HG02973 (cell line): ENCODE data around the gene C20orf204.
A peak's percentile ranks its signal among the peaks of the same experiment; 100 is the strongest.

Experiments
- ATAC-seq: cut with Tn5 transposase; IDR thresholded peaks from one replicate; pipeline ENCODE4 v1.9.1; 2021; ENCODE audit warnings: moderate library complexity; ENCODE audit not compliant: unreplicated experiment

Gene C20orf204

DNA sequence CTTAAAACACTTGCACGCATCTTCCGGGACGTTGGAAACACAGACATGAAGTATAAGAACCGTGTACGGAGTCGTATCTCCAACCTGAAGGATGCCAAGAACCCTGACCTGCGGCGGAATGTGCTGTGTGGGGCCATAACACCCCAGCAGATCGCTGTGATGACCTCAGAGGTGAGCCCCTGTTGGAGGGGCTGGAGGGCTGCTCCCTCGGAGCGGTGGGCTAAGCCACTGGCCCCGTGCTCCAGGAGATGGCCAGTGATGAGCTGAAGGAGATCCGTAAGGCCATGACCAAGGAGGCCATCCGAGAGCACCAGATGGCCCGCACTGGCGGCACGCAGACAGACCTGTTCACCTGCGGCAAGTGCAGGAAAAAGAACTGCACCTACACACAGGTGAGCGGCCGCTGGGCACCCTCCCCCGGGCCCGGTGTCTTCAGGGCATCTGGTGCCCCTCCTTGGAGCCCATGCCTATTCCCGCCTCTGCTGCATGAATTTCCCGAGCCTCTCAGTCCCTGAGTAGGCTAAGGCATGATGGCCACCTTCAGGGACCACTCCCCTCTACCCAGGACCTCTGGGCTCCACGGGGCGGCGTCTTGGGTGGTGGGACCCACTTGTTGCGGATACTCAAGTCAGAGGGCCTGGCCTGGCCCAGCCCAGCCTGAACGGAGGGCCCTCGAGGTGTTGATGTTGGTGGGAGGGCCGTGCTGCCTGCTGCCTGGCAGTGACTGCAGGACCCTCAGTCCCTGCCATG lies 34.4 kb downstream of the C20orf204 start:
- ATAC-seq: no peak

DNA sequence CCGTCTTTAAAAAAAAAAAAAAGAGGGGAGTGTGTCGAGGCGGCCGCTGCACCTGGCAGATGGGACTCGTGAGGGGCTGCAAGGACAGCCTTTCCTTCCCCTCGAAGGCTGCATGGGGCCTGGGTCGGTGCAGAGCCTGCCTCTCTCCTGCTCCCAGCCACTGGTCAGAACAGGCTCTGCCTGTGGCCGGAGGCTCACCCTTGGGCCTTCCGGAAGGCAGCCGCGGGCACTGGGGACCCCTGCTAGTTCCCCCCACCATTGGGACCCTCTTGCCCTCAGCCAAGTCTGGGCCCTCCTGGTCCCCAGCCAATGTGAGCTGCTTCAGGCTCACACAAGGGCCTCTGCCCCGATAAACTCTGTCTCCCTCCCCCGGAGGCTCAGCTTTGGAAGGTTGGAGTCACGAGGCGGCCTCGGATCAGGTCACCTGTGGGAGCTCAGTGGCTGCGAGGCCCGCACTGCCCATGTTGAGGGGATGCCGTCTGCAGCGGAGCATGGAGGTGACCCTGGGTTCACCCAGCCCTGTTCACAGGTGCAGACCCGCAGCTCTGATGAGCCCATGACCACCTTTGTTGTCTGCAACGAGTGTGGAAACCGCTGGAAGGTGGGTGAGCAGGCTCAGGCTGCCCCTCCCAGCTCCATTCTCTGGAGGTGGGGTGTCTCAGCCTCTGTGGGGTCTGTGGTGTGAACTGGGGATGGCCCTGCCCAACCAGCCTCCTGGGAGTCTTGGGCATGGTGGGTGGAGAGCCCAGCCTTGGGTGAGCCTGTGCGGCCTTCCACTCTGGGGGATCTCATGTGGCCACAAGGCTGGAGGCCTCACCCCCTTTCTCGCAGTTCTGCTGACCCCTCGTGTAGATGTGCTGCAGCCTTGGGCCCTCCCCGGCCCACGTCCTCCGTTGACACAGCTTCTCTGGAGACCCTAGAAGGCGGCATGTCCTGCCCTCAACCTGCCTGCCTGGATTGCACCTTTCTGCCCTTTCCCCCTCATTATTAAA lies 35.7 kb downstream of the C20orf204 start:
- ATAC-seq: no peak

DNA sequence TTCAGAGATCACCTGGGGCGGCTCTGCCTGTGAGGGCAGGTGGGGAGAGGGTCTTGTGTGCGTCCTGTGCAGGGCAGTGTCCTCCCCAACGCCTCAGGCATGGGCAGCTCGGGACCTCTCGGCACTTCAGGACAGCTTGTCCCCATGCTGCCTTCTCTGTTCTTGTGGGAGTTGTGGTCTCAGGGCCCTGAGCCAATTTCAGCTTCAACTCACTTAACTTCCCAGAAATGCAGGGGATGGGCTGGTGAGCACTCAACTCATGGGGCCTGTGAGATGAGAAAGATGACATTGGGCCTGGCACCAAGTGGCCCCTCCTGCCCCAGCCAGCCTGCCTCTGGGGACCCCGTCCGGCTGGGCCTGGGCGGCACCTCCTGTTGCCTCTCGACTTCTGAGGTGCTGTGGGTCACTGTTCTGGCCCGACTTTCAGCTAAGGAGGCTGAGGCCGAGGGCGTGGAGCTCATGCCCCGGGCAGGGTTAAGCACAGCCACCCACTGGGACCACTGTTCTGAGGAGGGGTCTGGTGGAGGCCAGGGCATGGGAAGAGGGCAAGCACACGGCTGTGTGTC lies 36.6 kb downstream of the C20orf204 start:
- no peak for ATAC-seq

DNA sequence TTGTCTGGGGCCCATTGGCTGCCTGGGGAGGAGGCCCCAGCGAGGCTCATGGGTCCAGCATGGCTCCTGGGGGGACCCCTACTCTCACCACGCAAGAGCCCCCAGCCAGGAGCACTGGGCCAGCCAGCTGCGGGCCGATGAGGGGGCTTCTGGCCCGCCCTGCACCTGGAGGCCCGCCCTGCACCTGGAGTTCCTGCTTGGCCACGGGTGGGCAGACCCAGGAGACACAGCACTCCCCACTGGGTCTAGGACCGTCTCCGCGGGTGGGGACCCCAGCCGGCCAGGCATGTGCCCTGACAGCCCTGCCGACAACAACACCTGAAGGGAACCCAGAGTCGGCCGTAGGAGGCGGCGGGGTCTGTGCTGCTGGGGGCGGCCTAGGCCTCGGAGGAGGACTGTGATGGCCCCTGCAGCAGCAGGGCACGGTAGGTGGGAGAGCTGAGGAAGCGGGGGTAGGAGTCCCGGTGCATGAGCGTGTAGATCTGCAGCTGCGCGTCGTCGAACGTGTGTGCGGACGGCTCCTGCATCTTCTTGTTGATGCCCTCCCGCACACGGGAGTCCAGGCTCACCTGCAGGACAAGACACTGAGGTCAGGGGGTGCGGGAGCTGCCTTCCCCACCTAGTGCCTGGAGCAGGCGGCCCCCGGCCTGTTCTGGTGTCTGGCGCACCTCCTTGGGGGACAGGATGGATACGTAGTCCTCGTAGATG lies 37.6 kb downstream of the C20orf204 start:
- ATAC-seq: no peak

DNA sequence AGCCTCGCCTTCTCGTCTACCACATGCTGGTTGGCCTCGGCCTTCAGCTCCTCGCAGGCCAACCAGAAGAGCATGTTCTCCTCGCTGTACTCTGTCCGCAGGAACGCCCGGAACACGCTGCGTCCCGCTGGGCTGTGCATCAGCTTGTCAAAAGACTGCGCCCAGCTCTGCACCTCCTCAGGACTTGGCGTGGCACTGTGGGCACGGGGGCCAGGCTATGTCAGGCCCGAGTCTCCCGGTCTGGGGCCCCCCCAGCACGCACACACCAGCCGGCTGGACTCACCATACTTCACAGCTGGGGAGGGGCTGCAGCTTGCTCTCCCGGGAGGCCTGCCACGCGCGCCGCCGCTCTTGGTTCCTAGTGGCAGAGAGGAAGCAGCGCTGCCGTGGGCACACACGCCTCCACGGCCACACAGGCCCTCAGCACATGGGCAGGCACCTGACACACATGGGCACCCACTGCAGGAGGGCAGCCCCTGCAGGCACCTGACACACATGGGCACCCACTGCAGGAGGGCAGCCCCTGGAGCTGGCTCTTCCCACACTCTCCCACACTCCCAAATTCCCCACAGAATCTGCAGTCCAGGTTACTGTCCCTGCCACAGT lies 38.3 kb downstream of the C20orf204 start:
- no peak for ATAC-seq

DNA sequence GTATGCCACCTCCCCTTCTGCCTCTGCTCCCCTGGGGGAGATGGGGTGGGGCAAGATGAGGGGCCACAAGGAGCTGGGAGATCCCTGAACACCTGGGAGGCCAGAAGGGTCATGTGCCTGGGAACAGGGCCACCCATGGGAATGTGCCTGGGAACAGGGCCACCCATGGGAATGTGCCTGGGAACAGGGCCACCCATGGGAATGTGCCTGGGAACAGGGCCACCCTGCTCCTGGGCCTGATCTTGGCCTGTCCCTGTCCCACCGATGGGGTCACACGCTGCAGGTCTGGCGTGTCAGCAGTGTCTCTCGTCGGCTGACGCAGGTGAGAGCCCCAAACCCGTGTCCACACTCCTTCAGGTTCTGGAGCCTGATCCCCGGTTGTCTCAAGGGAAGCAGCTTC lies 39.0 kb downstream of the C20orf204 start:
- no peak for ATAC-seq

DNA sequence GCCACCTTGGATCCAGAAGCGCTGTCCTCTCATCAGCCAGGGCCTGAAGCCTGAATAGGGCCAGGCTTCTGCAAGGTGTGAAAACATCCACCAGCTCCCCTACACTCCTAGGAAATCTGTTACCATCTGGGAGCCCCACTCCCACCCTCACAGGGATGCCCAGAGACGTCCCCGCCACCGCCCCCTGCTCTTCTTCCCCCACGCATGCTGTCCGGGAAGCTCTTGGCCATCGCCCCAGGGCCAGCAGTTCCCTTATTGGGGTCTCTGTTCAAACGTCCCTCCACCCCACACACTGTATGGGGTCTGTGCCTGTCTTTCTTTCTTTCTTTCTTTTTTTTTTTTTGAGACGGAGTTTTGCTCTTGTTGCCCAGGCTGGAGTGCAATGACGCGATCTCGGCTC lies 39.6 kb downstream of the C20orf204 start:
- no peak for ATAC-seq

DNA sequence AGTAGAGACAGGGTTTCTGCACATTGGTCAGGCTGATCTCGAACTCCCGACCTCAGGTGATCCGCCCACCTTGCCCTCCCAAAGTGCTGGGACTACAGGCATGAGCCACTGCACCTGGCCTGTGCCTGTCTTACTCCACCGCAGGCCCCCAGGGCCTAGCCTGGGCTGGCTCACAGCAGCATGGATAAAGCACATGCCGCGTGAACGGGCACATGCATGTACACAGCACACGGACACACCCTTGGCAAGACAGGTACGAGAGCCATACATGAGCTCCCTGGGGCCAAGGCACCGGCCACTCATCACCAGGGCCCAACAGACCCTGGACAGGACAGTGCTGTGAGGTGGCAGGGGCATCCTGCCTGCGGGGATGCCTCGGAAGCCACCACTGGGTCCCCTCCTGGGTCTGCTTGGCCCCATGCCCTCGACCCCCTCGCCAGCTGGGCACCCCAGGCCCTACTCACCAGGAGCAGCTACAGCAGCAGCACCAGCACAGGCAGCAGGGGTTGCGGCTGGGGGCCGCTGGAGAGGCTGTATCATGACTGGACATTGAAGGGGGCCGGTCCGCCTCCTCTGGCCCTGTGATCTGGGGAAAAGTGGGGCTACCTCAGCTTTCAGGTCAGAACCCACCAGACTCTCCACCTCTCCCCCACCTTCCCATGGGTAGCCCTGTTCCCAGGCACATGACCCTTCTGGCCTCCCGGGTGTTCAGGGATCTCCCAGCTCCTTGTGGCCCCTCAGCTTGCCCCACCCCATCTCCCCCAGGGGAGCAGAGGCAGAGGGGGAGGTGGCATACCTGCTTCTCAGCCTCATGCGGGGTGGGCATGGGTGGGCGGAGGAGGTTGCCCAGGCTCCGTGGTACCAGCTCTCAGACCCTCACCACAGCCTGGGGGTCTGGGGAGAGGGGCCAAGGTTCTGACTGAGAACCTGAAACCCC lies 40.3 kb downstream of the C20orf204 start:
- no peak for ATAC-seq

DNA sequence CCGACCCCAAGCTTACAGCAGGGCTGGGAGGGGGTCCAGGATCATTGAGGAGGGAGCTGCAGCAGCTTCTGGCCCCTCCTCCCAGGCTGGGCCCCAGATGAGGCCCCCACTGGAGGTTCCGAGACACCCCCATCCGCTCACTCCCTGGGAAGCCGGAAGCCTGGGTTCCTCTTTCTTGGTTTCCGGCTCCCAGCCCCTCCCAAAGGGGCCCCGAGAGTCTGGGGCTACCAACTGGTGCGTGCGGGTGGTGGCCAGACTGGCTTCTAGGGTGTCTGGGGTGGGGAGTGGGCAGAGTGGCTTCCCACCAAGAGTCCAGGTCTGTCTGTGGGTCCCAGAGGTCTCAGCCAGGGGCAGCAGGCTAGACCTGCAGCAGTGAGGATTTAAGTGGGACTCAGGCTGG lies 41.1 kb downstream of the C20orf204 start:
- no peak for ATAC-seq

DNA sequence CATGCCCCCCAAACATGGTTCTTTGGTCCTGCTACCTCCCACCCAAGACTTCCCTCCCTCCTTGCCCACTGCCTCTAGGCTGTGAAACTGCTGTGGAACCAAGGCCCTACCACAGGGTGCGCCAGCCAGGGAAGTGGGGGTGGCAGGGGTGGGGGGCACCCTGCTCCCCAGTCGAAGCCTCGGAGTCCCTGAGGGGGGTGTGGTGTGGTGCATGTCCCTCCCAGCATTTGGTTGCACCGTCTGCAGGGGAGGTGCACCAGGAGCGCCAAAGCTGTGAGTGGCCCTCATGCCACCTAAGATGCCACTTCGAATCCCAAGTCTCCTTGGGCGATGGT lies 41.5 kb downstream of the C20orf204 start:
- no peak for ATAC-seq

DNA sequence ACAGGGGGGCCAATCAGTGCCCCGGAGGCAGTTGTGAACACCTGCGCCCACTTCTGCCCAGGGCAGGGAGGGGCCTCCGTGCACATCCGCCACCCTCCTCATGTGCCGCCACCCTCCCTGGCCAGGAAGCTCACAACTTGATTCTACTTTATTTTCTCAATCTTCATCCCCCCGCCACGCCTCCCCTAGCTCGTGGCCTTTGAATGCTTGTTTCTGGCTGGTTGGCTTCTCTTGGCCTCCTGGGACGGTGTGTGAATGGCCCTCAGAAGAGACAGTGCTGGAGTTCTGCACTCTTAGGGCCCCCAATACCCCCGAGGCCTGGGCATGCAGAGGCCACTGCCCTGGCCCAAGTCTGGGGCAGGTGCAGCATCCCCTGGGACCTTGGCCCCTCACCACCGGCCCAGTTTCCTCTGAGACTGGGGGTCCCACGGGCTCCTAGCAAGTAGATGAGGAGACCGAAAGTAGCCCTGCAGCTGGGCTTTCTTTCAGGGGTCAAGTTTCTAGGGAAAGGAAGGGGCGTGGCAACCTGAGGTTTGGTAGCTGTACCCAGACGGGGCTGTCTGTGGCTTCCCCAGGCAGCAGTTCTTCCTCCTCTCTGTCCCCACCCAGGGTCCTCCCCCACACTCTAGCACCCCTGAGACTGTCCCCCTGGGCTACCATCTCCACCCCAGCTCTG lies 42.0 kb downstream of the C20orf204 start:
- no peak for ATAC-seq

DNA sequence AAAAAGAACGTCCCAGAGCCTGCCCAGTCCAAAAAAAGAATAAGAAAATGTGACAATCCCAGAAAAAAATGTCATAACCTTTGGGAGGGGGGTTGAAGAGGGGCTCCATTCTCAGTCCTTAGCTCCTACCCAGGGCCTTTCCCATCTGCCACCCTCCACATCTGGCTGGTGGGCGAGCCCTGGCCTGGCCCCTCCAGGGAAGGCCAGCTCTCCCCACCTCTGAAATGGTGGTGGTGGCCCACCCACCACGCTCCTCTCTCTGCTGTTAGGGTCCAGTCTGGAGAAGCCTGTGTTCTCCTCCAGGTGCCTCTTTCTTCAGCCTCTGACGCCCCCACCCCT lies 42.9 kb downstream of the C20orf204 start:
- ATAC-seq: no peak

DNA sequence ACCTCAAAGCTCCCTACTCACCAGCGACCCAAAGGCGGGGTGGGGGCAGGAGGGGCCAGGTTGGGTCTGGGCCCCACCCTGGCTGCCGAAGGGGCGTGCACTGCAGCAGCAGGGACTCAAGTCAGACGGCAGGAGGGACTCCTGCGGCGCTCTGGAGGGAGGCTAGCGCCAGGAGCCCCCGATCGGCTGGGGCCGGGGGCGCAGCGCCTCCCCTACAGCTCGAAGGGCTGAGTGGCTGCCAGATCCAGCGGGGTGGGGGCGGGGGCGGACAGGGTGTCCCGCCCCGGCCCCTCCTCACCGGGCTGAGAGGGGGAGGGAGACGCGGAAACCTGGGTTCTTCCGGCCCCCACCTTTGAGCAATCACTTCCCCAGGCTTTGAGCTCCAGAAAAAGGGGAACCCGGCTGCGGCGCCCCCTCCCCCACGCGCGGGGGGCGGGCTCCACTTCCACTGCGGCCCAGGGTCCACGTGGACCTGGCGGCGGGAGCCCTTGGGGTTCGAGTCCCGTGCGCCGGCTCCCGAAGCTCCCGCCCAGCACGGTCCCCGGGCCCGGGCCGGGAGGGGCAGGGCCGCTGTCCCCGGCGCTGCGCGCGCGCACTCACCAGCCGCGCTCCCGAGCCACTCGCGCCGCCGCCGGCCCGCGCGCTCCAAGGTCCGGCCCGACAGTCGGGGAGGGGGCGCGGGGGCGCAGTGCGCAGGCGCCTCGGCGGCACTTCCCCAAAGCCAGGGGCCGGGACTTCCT lies 43.5 kb downstream of the C20orf204 start, which contains the start of gene RGS19:
Gene RGS19, minus strand, starts transcription at position 246 of the 740 bp plus-strand sequence. CDS start 2,632 bp downstream, outside the sequence.
- ATAC-seq: peak; percentile 39

DNA sequence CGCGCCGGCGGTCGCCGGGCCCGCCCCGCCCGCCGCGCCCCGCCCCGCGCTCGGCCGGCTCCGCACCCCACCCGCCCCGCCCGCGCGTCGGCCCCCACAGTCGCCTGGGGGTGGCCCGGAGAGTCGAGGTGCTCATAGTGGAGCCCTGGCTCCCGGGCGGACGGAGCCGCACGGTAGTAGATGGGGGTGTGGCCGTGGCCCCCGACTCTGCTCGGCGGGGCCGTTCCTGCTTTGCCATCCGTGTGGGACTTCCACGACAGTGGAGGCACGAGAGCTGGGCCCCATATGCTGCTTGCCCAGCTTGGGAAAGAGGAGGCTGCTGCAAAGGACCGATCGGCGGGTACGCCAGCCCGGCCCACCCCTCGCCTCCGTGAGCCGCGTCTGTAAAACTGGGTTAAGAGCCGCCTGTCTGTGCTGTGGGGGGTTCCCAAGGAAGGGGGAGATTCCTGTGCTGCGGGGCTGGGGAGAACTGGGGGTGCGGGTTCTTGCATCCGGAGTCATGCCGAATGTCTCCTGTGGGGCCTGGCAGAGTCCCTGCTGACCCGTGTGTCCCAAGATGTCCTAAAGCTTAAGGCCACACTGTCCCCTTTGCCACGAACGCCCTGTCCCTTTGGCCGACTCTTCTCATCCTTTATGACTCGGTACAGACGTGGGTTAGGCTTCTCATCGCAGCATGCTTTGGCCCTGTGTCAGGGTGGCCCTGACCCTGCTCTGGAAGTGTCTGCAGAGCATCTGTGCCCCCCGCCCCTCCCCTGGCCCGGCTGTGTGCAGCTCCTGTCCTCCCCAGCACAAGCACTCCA lies 44.2 kb downstream of the C20orf204 start, which contains the start of gene OPRL1:
Gene OPRL1, plus strand, starts transcription at position 70 of the 800 bp plus-strand sequence. CDS start 12,639 bp downstream, outside the sequence.
- no peak for ATAC-seq

DNA sequence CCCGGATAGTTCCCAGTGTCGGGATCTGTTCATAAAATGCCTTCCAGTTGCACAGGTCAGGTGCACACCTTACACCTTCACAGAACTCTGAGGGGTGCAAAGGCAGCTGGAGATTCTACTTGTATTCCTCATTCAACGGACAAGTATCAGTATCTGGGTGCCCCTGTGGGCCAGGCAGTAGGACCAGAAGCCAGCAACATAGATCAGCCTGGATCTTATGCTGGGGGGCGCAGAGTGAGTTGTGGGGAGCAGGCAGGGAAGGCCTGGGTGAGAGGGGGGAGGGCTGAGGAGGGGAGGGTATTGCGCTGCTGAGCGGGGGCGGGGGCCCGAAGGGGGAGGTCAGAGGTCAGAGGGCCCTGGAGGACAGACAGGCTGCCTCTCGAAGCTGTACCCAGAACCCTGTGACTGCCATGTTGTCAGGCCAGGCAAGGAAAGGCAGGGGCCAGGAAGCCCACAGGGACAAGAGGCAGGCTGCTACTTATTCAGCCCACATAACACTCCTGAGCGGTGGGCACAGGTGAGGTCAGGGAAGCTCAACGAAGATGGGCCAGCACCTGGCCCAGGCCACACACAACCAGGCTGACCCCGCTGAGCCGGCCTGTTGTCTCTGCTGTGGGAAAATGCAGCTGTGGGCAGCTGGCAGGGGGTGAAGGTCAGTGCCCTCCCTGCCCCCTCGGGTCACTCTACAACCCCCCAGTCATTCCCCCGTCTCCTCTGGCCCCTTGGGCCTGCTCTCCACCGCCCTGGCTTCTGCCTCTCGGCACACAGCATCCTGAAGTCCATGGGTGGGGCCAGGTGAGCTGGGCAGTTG lies 45.0 kb downstream of the C20orf204 start:
- no peak for ATAC-seq

DNA sequence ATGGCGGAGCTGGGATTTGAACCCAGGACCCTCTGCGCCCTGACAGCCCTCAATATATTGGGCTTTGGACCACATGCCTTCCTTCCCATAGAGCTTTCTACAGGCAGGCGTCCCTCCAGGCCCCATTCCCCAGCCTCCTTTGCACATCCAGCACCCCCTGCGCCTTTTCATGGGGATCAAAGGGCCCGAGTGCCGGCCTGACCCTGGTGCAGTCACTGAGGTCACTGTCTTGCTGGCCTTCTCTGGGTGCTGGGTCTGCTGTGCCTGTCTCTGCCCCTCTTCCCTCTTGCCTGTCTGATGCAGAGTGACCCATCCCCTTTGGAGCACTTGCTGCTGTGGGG lies 45.6 kb downstream of the C20orf204 start:
- no peak for ATAC-seq
